ENCODE results near the gene CBLN2. TPM values are rescaled to one million over a fixed set of nuclear protein-coding genes. Genes with fewer than 3 reads are reported as not detected.

The CBLN2 gene
- total and polyA plus RNA-seq, 2 donors (not counting 1 experiment from before 2014, with no cell fraction given), result not detected

- no peaks in the 10 kb centered on the region for H3K4me1 ChIP-seq (ENCODE audit: control insufficient read depth, extremely low read depth, insufficient read depth, low read length)
- no peak overlapping the region for H3K27ac ChIP-seq (ENCODE audit: insufficient read depth, low read length)
- no peaks in the 10 kb centered on the region for H3K27me3 ChIP-seq (ENCODE audit: control insufficient read depth, insufficient read depth, low read length)
- no peak overlapping the region for H3K9ac ChIP-seq (ENCODE audit: insufficient read depth, low read length)
- H3K79me2 ChIP-seq (ENCODE audit: control insufficient read depth, insufficient read depth, low read length), result no peaks in the 10 kb centered on the region
- H3K4me3 ChIP-seq (replicated peaks in 1 of 4; ENCODE audit: control extremely low read depth in 1 of 4, insufficient read depth in 1 of 4, low read depth in 3 of 4, low read length in 4 of 4), result no peak overlapping the region
- no peaks in the 10 kb centered on the region for H3K36me3 ChIP-seq (ENCODE audit: control insufficient read depth, insufficient read depth, low read length)
- TF ChIP-seq CTCF (conservative IDR thresholded peaks at IDR 0.05 in 1 of 2, IDR thresholded peaks at IDR 0.05 in 1 of 2; ENCODE audit: low read depth in 1 of 2, low read length in 2 of 2), result no peak
- TF ChIP-seq EZH2 (IDR thresholded peaks at IDR 0.05; ENCODE audit: low read length, missing control alignments), result no peak
- no peaks in the 10 kb centered on the region for H3K9me3 ChIP-seq (ENCODE audit: control insufficient read depth, insufficient read depth, low read depth, low read length)
- DNase-seq (ENCODE audit: low read depth in 2 of 2), result no peak
- no peak overlapping the region for H3K4me2 ChIP-seq (ENCODE audit: extremely low read depth, insufficient read depth, low read length)
- no peak overlapping the region for H2AFZ ChIP-seq (ENCODE audit: low read length)
- no peaks in the 10 kb centered on the region for H4K20me1 ChIP-seq (ENCODE audit: control insufficient read depth, extremely low read depth, insufficient read depth, low read length)
Observed at GRCh38 chr18:72502671-72503431, 41.3 kb downstream of the CBLN2 start.

DNA sequence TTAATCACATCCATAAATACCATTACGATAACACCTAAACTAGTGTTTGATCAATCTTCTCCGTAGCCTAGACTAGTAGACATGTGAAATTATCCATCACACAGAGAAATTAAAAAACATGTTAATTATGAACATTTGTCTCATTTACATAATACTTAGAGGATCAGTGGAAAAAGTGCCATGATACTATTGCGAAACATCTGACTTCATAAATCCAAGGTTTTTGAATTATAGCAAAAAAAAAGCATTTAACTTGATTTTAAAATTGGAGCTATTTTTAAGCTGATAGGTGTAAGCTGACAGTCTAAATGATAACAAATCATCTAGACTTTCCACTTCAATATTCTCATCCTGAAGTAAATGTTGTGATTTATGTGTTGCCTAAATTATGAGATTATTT lies 51.6 kb downstream of the CBLN2 start:
- Histone ChIP-seq H3K9me3 (ENCODE audit: control insufficient read depth, insufficient read depth, low read depth, low read length) (no peaks in the 10 kb centered on the region), H3K9ac (ENCODE audit: insufficient read depth, low read length) (no peak overlapping the region), H3K27me3 (ENCODE audit: control insufficient read depth, insufficient read depth, low read length) (no peaks in the 10 kb centered on the region), H3K27ac (ENCODE audit: insufficient read depth, low read length) (no peak overlapping the region), H2AFZ (ENCODE audit: low read length) (no peak overlapping the region), H3K79me2 (ENCODE audit: control insufficient read depth, insufficient read depth, low read length) (no peaks in the 10 kb centered on the region), H3K36me3 (ENCODE audit: control insufficient read depth, insufficient read depth, low read length) (no peaks in the 10 kb centered on the region), H4K20me1 (ENCODE audit: control insufficient read depth, extremely low read depth, insufficient read depth, low read length) (no peaks in the 10 kb centered on the region), H3K4me3 (replicated peaks in 1 of 4; ENCODE audit: control extremely low read depth in 1 of 4, insufficient read depth in 1 of 4, low read depth in 3 of 4, low read length in 4 of 4) (no peak overlapping the region), H3K4me1 (ENCODE audit: control insufficient read depth, extremely low read depth, insufficient read depth, low read length) (no peaks in the 10 kb centered on the region), H3K4me2 (ENCODE audit: extremely low read depth, insufficient read depth, low read length) (no peak overlapping the region)
- DNase-seq (ENCODE audit: low read depth in 2 of 2), result no peak
- TF ChIP-seq EZH2 (IDR thresholded peaks at IDR 0.05; ENCODE audit: low read length, missing control alignments) (no peak), CTCF (conservative IDR thresholded peaks at IDR 0.05 in 1 of 2, IDR thresholded peaks at IDR 0.05 in 1 of 2; ENCODE audit: low read depth in 1 of 2, low read length in 2 of 2) (no peak)
